ENCODE measurements around the gene CRISP3.

- TF ChIP-seq SMARCA5 (IDR thresholded peaks at IDR 0.05) (no peak), ASH2L (IDR thresholded peaks at IDR 0.05; ENCODE audit: borderline replicate concordance, low read depth) (no peak), CTCF (IDR thresholded peaks at IDR 0.05 in 2 of 3, conservative IDR thresholded peaks at IDR 0.05 in 1 of 3; ENCODE audit: control insufficient read depth in 2 of 3, extremely low read depth in 1 of 3, insufficient read depth in 1 of 3, low read depth in 3 of 3, low read length in 3 of 3) (no peak), NR2F1 (conservative IDR thresholded peaks at IDR 0.05) (no peak), CHD1 (IDR thresholded peaks at IDR 0.05; ENCODE audit: low read depth, low read length) (no peak), EZH2 (IDR thresholded peaks at IDR 0.05; ENCODE audit: borderline replicate concordance, control insufficient read depth, low read depth, low read length) (no peak), NFIC (IDR thresholded peaks at IDR 0.05; ENCODE audit: low read depth, low read length) (no peak)
These were observed 8.1 kb downstream of the CRISP3 start for GRCh38 chr6:49736017-49736508.
